Measurements from ENCODE around the gene GSTM3.

DNA sequence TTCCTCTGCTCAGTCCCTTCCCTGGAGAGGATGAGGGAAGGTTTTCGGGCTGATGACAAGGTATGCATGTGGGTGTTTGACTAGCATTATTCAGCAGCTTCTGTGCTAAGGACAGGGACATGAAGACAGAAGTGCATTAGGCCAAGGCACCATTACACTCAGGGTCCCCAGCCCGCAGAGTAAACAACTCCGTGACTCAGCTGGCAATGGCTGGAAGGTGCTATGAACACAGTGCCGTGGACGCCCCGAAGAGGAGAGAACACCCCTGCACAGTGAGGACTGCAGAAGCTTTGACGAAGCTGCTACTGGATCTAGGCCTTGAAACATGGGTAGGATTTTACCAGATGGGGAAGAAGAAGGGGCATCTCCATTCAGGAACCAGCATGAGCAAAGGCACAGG is 36.6 kb upstream of the GSTM3 start:
- TF ChIP-seq CTCF (IDR thresholded peaks at IDR 0.05) (no peak), POLR2A (IDR thresholded peaks at IDR 0.05) (no peak)
